IMR-90 (cell line): ENCODE measurements around the gene PPP1R13L. TPM values are rescaled to one million over a fixed set of nuclear protein-coding genes. Genes with fewer than 3 reads are reported as not detected.

Experiments used
- ATAC-seq: fragments of 200-7000 bp; cut with Tn5 transposase; 2 replicates; pipeline ENCODE4 v1.9.1; 2020; ENCODE audit warnings: low read depth, mild to moderate bottlenecking, moderate library complexity
- BruUV-seq: library from RNA; stranded (reverse); fragments of 400-500 nt; replicated peaks from 2 replicates; lab custom pipeline; 2021; lab: Mats Ljungman, UMichigan
- CTCF ChIA-PET: fragments of 300-600 bp; formaldehyde crosslinking; extraction: SDS; loops from one replicate; lab custom pipeline; 2021; ENCODE audit warnings: antibody characterized with exemption; lab: Yijun Ruan, JAX
- POLR2A ChIA-PET: fragments of 300-600 bp; sonication (Branson Sonifier 250); formaldehyde crosslinking; loops from one replicate; lab custom pipeline; 2022; ENCODE audit warnings: antibody characterized with exemption; ENCODE audit not compliant: unreplicated experiment; lab: Charles Lee
- DNase-seq: peaks from one replicate; pipeline ENCODE4 v3.0.0; 2013
- H2AFZ ChIP-seq: replicated peaks from 2 replicates; pipeline ENCODE3; 2013; ENCODE audit warnings: low read length, mild to moderate bottlenecking; ENCODE audit not compliant: poor library complexity
- H2AK5ac ChIP-seq: 2 replicates; pipeline ENCODE4 v1.6.1; 2013; ENCODE audit warnings: low read depth, low read length, inconsistent platforms
- H2AK9ac ChIP-seq: replicated peaks from 2 replicates; pipeline ENCODE3; 2013; ENCODE audit warnings: mild to moderate bottlenecking, low read depth, low read length, moderate library complexity; ENCODE audit not compliant: poor library complexity
- H2BK120ac ChIP-seq: 2 replicates; pipeline ENCODE4 v1.6.1; 2013; ENCODE audit warnings: low read depth, low read length, inconsistent platforms
- H2BK15ac ChIP-seq: 3 replicates; pipeline ENCODE4 v1.6.1; 2013; ENCODE audit warnings: low read depth, low read length, inconsistent platforms
- H2BK20ac ChIP-seq: 2 replicates; pipeline ENCODE4 v1.6.1; 2013; ENCODE audit warnings: low read depth, mild to moderate bottlenecking, inconsistent platforms, low read length, moderate library complexity
- H2BK5ac ChIP-seq: 2 replicates; pipeline ENCODE4 v1.6.1; 2013; ENCODE audit warnings: mild to moderate bottlenecking, low read depth, low read length, inconsistent platforms; ENCODE audit not compliant: poor library complexity, severe bottlenecking
- H3K14ac ChIP-seq: replicated peaks from 2 replicates; pipeline ENCODE4 v1.6.1; 2013; ENCODE audit warnings: low read depth, low read length, inconsistent platforms
- H3K18ac ChIP-seq: 2 replicates; pipeline ENCODE4 v1.6.1; 2013; ENCODE audit warnings: low read depth, low read length, control low read depth
- H3K23ac ChIP-seq: 2 replicates; pipeline ENCODE4 v1.6.1; 2013; ENCODE audit warnings: low read depth, low read length, inconsistent platforms
- H3K27ac ChIP-seq: 2 replicates; pipeline ENCODE4 v1.5.1; 2013; ENCODE audit warnings: mild to moderate bottlenecking, control low read depth, low read length; ENCODE audit not compliant: insufficient read depth
- H3K27me3 ChIP-seq: 2 replicates; pipeline ENCODE4 v1.6.1; 2013; ENCODE audit warnings: low read length; ENCODE audit not compliant: control insufficient read depth, insufficient read depth
- H3K36me3 ChIP-seq: 2 replicates; pipeline ENCODE4 v1.6.1; 2013; ENCODE audit warnings: low read length, mixed read lengths; ENCODE audit not compliant: control insufficient read depth, insufficient read depth
- H3K4ac ChIP-seq: 2 replicates; pipeline ENCODE4 v1.6.1; 2013; ENCODE audit warnings: low read depth, low read length, inconsistent platforms
- H3K4me1 ChIP-seq: 2 replicates; pipeline ENCODE4 v1.6.1; 2013; ENCODE audit warnings: low read length, mixed read lengths; ENCODE audit not compliant: control insufficient read depth, insufficient read depth
- H3K4me2 ChIP-seq: 2 replicates; pipeline ENCODE4 v1.6.1; 2013; ENCODE audit warnings: low read depth, mild to moderate bottlenecking, control low read depth, low read length, moderate library complexity
- H3K4me3 ChIP-seq: 2 replicates; pipeline ENCODE4 v1.5.1; 2013; ENCODE audit warnings: low read depth, mild to moderate bottlenecking, control low read depth, low read length, moderate library complexity; ENCODE audit not compliant: insufficient read depth
- H3K56ac ChIP-seq: 2 replicates; pipeline ENCODE4 v1.6.1; 2013; ENCODE audit warnings: low read length, inconsistent platforms; ENCODE audit not compliant: insufficient read depth; ENCODE audit errors: extremely low read depth
- H3K79me1 ChIP-seq, 2 experiments: 2 replicates each; pipeline ENCODE4 v1.6.1; 2013; ENCODE audit warnings: low read length in 2 of 2, inconsistent platforms in 1 of 2, low read depth in 1 of 2
- H3K9ac ChIP-seq: 2 replicates; pipeline ENCODE4 v1.6.1; 2013; ENCODE audit warnings: low read depth, low read length, control low read depth
- H3K9me1 ChIP-seq: 2 replicates; pipeline ENCODE4 v1.6.1; 2013; ENCODE audit warnings: low read length, inconsistent platforms; ENCODE audit not compliant: insufficient read depth
- H3K9me3 ChIP-seq: 2 replicates; pipeline ENCODE4 v1.6.1; 2013; ENCODE audit warnings: low read length; ENCODE audit not compliant: control insufficient read depth, insufficient read depth
- H4K20me1 ChIP-seq: 2 replicates; pipeline ENCODE4 v1.6.1; 2013; ENCODE audit warnings: low read length, inconsistent platforms; ENCODE audit not compliant: insufficient read depth
- H4K5ac ChIP-seq: 2 replicates; pipeline ENCODE4 v1.6.1; 2013; ENCODE audit warnings: mild to moderate bottlenecking, low read depth, low read length, control low read depth
- H4K8ac ChIP-seq, 2 experiments: 2 replicates each; pipeline ENCODE4 v1.6.1; 2013; ENCODE audit warnings: low read depth in 2 of 2, low read length in 2 of 2, control low read depth in 1 of 2, inconsistent platforms in 1 of 2
- H4K91ac ChIP-seq: 2 replicates; pipeline ENCODE4 v1.6.1; 2013; ENCODE audit warnings: low read depth, low read length, inconsistent platforms; ENCODE audit not compliant: insufficient read depth
- BHLHE40 ChIP-seq: fragments of 150-350 bp; IDR thresholded peaks from 2 replicates; pipeline ENCODE4 v1.6.1; 2016; ENCODE audit warnings: mild to moderate bottlenecking, low read depth, low read length
- CEBPB ChIP-seq: IDR thresholded peaks from 2 replicates; pipeline ENCODE4 v1.6.1; 2012; ENCODE audit warnings: low read depth, low read length, improper control_type of control experiment
- CHD1 ChIP-seq: IDR thresholded peaks from 2 replicates; pipeline ENCODE4 v1.6.1; 2012; ENCODE audit warnings: low read depth, low read length, improper control_type of control experiment
- CTCF ChIP-seq: conservative IDR thresholded peaks from 2 replicates; pipeline ENCODE4 v1.5.1; 2012; ENCODE audit warnings: mild to moderate bottlenecking, low read depth, low read length, improper control_type of control experiment
- FOS ChIP-seq: fragments of 150-350 bp; IDR thresholded peaks from 2 replicates; pipeline ENCODE4 v1.6.1; 2016; ENCODE audit warnings: low read depth, low read length
- MAZ ChIP-seq: IDR thresholded peaks from 2 replicates; pipeline ENCODE4 v1.6.1; 2012; ENCODE audit warnings: low read depth, mild to moderate bottlenecking, low read length, improper control_type of control experiment, moderate library complexity, borderline replicate concordance
- MXI1 ChIP-seq: IDR thresholded peaks from 2 replicates; pipeline ENCODE4 v1.6.1; 2012; ENCODE audit warnings: low read depth, mild to moderate bottlenecking, low read length, moderate library complexity, borderline replicate concordance
- POLR2A ChIP-seq: IDR thresholded peaks from 2 replicates; pipeline ENCODE4 v1.6.1; 2012; ENCODE audit warnings: mild to moderate bottlenecking, low read depth, low read length
- RCOR1 ChIP-seq: IDR thresholded peaks from 2 replicates; pipeline ENCODE4 v1.6.1; 2012; ENCODE audit warnings: mild to moderate bottlenecking, low read length, improper control_type of control experiment; ENCODE audit not compliant: insufficient replicate concordance
- RFX5 ChIP-seq: IDR thresholded peaks from 2 replicates; pipeline ENCODE4 v1.8.0; 2012; ENCODE audit warnings: low read depth, mild to moderate bottlenecking, low read length, moderate library complexity
- USF2 ChIP-seq: fragments of 150-350 bp; IDR thresholded peaks from 2 replicates; pipeline ENCODE4 v1.6.1; 2017; ENCODE audit warnings: mild to moderate bottlenecking, antibody characterized with exemption, low read length, low read depth
- WGBS, 2 experiments: methylation state at CpG; one replicate each; pipeline versions ENCODE4 v1.1.5 to v1.1.7; 2013; ENCODE audit warnings: missing lambda C conversion rate in 2 of 2; ENCODE audit not compliant: insufficient read length in 1 of 2; ENCODE audit errors: extremely low coverage in 2 of 2; 5-methylcytosine and 5-hydroxymethylcytosine counted together
- dilution Hi-C: fragments of 300-500 bp; cut with HindIII; formaldehyde crosslinking; loops from one replicate; pipeline ENCODE4 v1.14.3; 2018; ENCODE audit warnings: low sequenced_read_pairs; ENCODE audit not compliant: unreplicated experiment
- in situ Hi-C: fragments of 300-500 bp; cut with MboI; formaldehyde crosslinking; loops from 3 replicates; pipeline ENCODE4 v1.14.3; 2019; ENCODE audit warnings: low sequenced_read_pairs, inconsistent platforms, mixed read lengths
- intact Hi-C: fragments of 100-400 bp; cut with micrococcal nuclease; formaldehyde crosslinking; loops from 2 replicates; pipeline ENCODE4 v1.10.0; 2022
- polyA plus RNA-seq, 3 experiments: library from polyadenylated mRNA; depleted of rRNA; stranded (reverse); fragments of >200 nt; gene quantifications; 2 replicates each; pipeline ENCODE4 v1.2.3, GENCODE V29; 2012; ENCODE audit warnings: low replicate concordance in 1 of 3
- total RNA-seq: library from RNA; depleted of rRNA; stranded (reverse); fragments of >200 nt; gene quantifications from 2 replicates; pipeline ENCODE4 v1.2.3, GENCODE V29; 2012

PPP1R13L gene
- total and polyA plus RNA-seq, 2 of the 4 experiments (the other 2 are of a cell fraction) = 3.0 to 13.3 TPM

- no peak for TF ChIP-seq CTCF
These were observed 19.3 kb downstream of the PPP1R13L start (continued) for GRCh38 chr19:45385392-45386221.

GRCh38 chr19:45382426-45382825 lies 22.4 kb downstream of the PPP1R13L start:
- in situ Hi-C loops (no loop called here), dilution Hi-C loops (no loop called here), intact Hi-C loops (no loop called here)
- no peak overlapping the region for H3K27ac ChIP-seq
- no peaks in the 10 kb centered on the region for H3K9me3 ChIP-seq
- no peaks in the 10 kb centered on the region for H3K27me3 ChIP-seq
- POLR2A ChIA-PET = no interaction called here
- H2BK5ac ChIP-seq = no peak overlapping the region
- H4K20me1 ChIP-seq = no peaks in the 10 kb centered on the region
- no peak overlapping the region for H3K4me3 ChIP-seq
- no peak overlapping the region for H2BK15ac ChIP-seq
- no peak overlapping the region for H4K5ac ChIP-seq
- CTCF ChIA-PET = no interaction called here
- no peak overlapping the region for H4K91ac ChIP-seq
- no peaks in the 10 kb centered on the region for H3K36me3 ChIP-seq
- peak overlapping the region; percentile 50 for H2AK5ac ChIP-seq
- H2BK20ac ChIP-seq = no peak overlapping the region
- no TSS peak for BruUV-seq
- H3K9me1 ChIP-seq = peaks cover 4% of the 10 kb centered on the region; the same call in 1 of the 2 replicates
- no peak for ATAC-seq
- H3K23ac ChIP-seq = no peak overlapping the region
- H3K56ac ChIP-seq = no peak overlapping the region
- no peak overlapping the region for H3K9ac ChIP-seq
- H2BK120ac ChIP-seq = no peak overlapping the region
- DNase-seq = no peak
- H3K4me2 ChIP-seq = no peak overlapping the region
- WGBS, 2 experiments = 77% methylated on average over 5 of the region's 29 CpGs; no CpG with 5 or more reads in 1 of the 2 experiments
- H3K14ac ChIP-seq = no peak overlapping the region
- no peaks in the 10 kb centered on the region for H3K79me1 ChIP-seq
- no peak overlapping the region for H2AK9ac ChIP-seq
- peak overlapping the region; percentile 66 for H2AFZ ChIP-seq
- no peak overlapping the region for H4K8ac ChIP-seq
- H3K4ac ChIP-seq = no peak overlapping the region
- H3K4me1 ChIP-seq = peaks cover 6% of the 10 kb centered on the region
- H3K18ac ChIP-seq = no peak overlapping the region
- TF ChIP-seq POLR2A (no peak), CHD1 (no peak), BHLHE40 (no peak), RCOR1 (no peak), USF2 (no peak), CEBPB (no peak), MXI1 (no peak), FOS (no peak), MAZ (no peak), RFX5 (no peak), CTCF (no peak)
